H1 (cell line): ENCODE measurements around the gene RARA. TPM values are rescaled to one million over a fixed set of nuclear protein-coding genes. Genes with fewer than 3 reads are reported as not detected.

Source experiments
- CTCF ChIA-PET: fragments of 300-600 bp; sonication (Branson Sonifier 250); formaldehyde crosslinking; loops from one replicate; lab custom pipeline; 2021; ENCODE audit not compliant: partially characterized antibody; lab: Charles Lee
- POLR2A ChIA-PET: fragments of 300-600 bp; sonication (Branson Sonifier 250); formaldehyde crosslinking; loops from one replicate; lab custom pipeline; 2021; ENCODE audit warnings: inconsistent platforms; ENCODE audit not compliant: partially characterized antibody; lab: Charles Lee
- DNase-seq, 2 experiments: peaks; one replicate each; pipeline versions ENCODE4 v3.0.0 to v3.0.0-alpha.2; 2010 to 2022; ENCODE audit warnings: low spot score in 2 of 2, low read depth in 1 of 2, mixed read lengths in 1 of 2
- FAIRE-seq: peaks from 2 replicates; lab custom pipeline; 2011; peaks lifted over from hg19 to GRCh38; lab: Jason Lieb, UNC
- H2AFZ ChIP-seq: 2 replicates; pipeline ENCODE4 v1.8.1; 2012; ENCODE audit warnings: low read length, inconsistent platforms
- H2AK5ac ChIP-seq: 2 replicates; pipeline ENCODE4 v1.6.1; 2013; ENCODE audit warnings: low read depth, low read length
- H2BK120ac ChIP-seq: replicated peaks from 2 replicates; pipeline ENCODE3; 2013; ENCODE audit warnings: low read depth, low read length, inconsistent platforms
- H2BK12ac ChIP-seq: 2 replicates; pipeline ENCODE4 v1.6.1; 2013; ENCODE audit warnings: low read depth, low read length
- H2BK15ac ChIP-seq: 2 replicates; pipeline ENCODE4 v1.6.1; 2013; ENCODE audit warnings: low read length
- H2BK20ac ChIP-seq: 2 replicates; pipeline ENCODE4 v1.6.1; 2013; ENCODE audit warnings: low read length
- H2BK5ac ChIP-seq: 2 replicates; pipeline ENCODE4 v1.6.1; 2013; ENCODE audit warnings: low read depth, low read length
- H3K14ac ChIP-seq: 2 replicates; pipeline ENCODE4 v1.6.1; 2013; ENCODE audit warnings: inconsistent platforms; ENCODE audit not compliant: insufficient read length
- H3K18ac ChIP-seq: 2 replicates; pipeline ENCODE4 v1.6.1; 2013; ENCODE audit warnings: low read length; ENCODE audit errors: extremely low read depth
- H3K23ac ChIP-seq: 2 replicates; pipeline ENCODE4 v1.6.1; 2013; ENCODE audit warnings: inconsistent platforms; ENCODE audit not compliant: insufficient read length
- H3K23me2 ChIP-seq: 2 replicates; pipeline ENCODE4 v1.6.1; 2013; ENCODE audit warnings: low read depth, low read length
- H3K27ac ChIP-seq: 2 replicates; pipeline ENCODE4 v1.6.1; 2011; ENCODE audit warnings: low read depth, low read length, inconsistent platforms
- H3K27me3 ChIP-seq, 4 experiments: replicated peaks in 1 of 4; 1 replicate in 1 of 4; 2 replicates in 3 of 4; pipeline versions ENCODE4 v1.6.1 to v1.8.1; 2011 to 2013; ENCODE audit warnings: low read length in 3 of 4, mild to moderate bottlenecking in 3 of 4, inconsistent platforms in 2 of 4, mixed read lengths in 2 of 4, moderate library complexity in 1 of 4; ENCODE audit not compliant: control insufficient read depth in 3 of 4, insufficient read depth in 3 of 4; ENCODE audit errors: extremely low read depth in 1 of 4
- H3K36me3 ChIP-seq, 4 experiments: 2 replicates each; pipeline versions ENCODE4 v1.6.1 to v1.8.1; 2011 to 2013; ENCODE audit warnings: mild to moderate bottlenecking in 4 of 4, low read length in 3 of 4, moderate library complexity in 2 of 4, control low read depth in 1 of 4, inconsistent platforms in 1 of 4; ENCODE audit not compliant: insufficient read depth in 4 of 4, control insufficient read depth in 2 of 4
- H3K4ac ChIP-seq: replicated peaks from 2 replicates; pipeline ENCODE3; 2013; ENCODE audit warnings: low read length, low read depth, mixed read lengths, inconsistent platforms; ENCODE audit not compliant: insufficient read length
- H3K4me1 ChIP-seq, 4 experiments: replicated peaks in 1 of 4; 1 replicate in 1 of 4; 2 replicates in 3 of 4; pipeline versions ENCODE4 v1.6.1 to v1.8.1; 2011 to 2013; ENCODE audit warnings: low read length in 3 of 4, inconsistent platforms in 2 of 4, mixed read lengths in 1 of 4; ENCODE audit not compliant: insufficient read depth in 4 of 4, control insufficient read depth in 3 of 4
- H3K4me2 ChIP-seq, 2 experiments: 2 replicates each; pipeline versions ENCODE4 v1.6.1 to v1.8.1; 2011 to 2013; ENCODE audit warnings: low read depth in 2 of 2, low read length in 2 of 2, control low read depth in 1 of 2, inconsistent platforms in 1 of 2, mild to moderate bottlenecking in 1 of 2; ENCODE audit not compliant: insufficient read depth in 1 of 2
- H3K4me3 ChIP-seq, 4 experiments: fragments of 200-600, 300-600 bp in 1 of 4; sonication (generic), shearing (Covaris generic), sonication (Bioruptor Twin) in 1 of 4; 2 replicates each; pipeline versions ENCODE4 v1.5.1 to v1.8.1; 2011 to 2016; ENCODE audit warnings: low read length in 4 of 4, low read depth in 3 of 4, control low read depth in 2 of 4, inconsistent platforms in 2 of 4, mild to moderate bottlenecking in 2 of 4, mixed read lengths in 1 of 4, moderate library complexity in 1 of 4; ENCODE audit not compliant: insufficient read depth in 2 of 4; ENCODE audit errors: extremely low read depth in 1 of 4
- H3K56ac ChIP-seq: replicated peaks from 2 replicates; pipeline ENCODE3; 2013; ENCODE audit warnings: low read depth, mild to moderate bottlenecking, mixed read lengths, low read length, inconsistent platforms; ENCODE audit not compliant: insufficient read length
- H3K79me1 ChIP-seq: 2 replicates; pipeline ENCODE4 v1.6.1; 2013; ENCODE audit warnings: low read depth, low read length, control low read depth
- H3K79me2 ChIP-seq, 2 experiments: 2 replicates each; pipeline versions ENCODE4 v1.6.1 to v1.8.1; 2012 to 2013; ENCODE audit warnings: low read length in 2 of 2, mild to moderate bottlenecking in 2 of 2, inconsistent platforms in 1 of 2; ENCODE audit not compliant: insufficient read depth in 2 of 2, control insufficient read depth in 1 of 2
- H3K9ac ChIP-seq, 4 experiments: replicated peaks in 1 of 4; 1 replicate in 1 of 4; 2 replicates in 3 of 4; pipeline versions ENCODE4 v1.6.1 to v1.8.1; 2011 to 2013; ENCODE audit warnings: low read depth in 3 of 4, low read length in 3 of 4, control low read depth in 2 of 4, mild to moderate bottlenecking in 2 of 4, moderate library complexity in 2 of 4, inconsistent platforms in 1 of 4; ENCODE audit errors: extremely low read depth in 1 of 4
- H3K9me3 ChIP-seq, 2 experiments: 2 replicates each; pipeline versions ENCODE4 v1.6.1 to v1.8.1; 2012 to 2013; ENCODE audit warnings: mild to moderate bottlenecking in 2 of 2, moderate library complexity in 2 of 2, control low read depth in 1 of 2, inconsistent platforms in 1 of 2, low read depth in 1 of 2, low read length in 1 of 2, mixed read lengths in 1 of 2; ENCODE audit not compliant: insufficient read depth in 2 of 2
- H4K20me1 ChIP-seq, 2 experiments: replicated peaks in 1 of 2; 2 replicates each; pipeline versions ENCODE3 to v1.8.1; 2011 to 2013; ENCODE audit warnings: inconsistent platforms in 2 of 2, low read length in 2 of 2, mild to moderate bottlenecking in 1 of 2; ENCODE audit not compliant: insufficient read depth in 2 of 2, control insufficient read depth in 1 of 2
- H4K5ac ChIP-seq: 2 replicates; pipeline ENCODE4 v1.6.1; 2013; ENCODE audit warnings: low read length, low read depth, mixed read lengths, inconsistent platforms; ENCODE audit not compliant: insufficient read length
- H4K8ac ChIP-seq: 2 replicates; pipeline ENCODE4 v1.8.0; 2013; ENCODE audit warnings: mild to moderate bottlenecking, moderate library complexity, low read length, inconsistent platforms; ENCODE audit not compliant: insufficient read depth; ENCODE audit errors: extremely low read depth
- H4K91ac ChIP-seq: replicated peaks from 2 replicates; pipeline ENCODE3; 2013; ENCODE audit warnings: low read length, mixed read lengths, inconsistent platforms; ENCODE audit not compliant: insufficient read length
- BRCA1 ChIP-seq: IDR thresholded peaks from 2 replicates; pipeline ENCODE4 v1.6.1; 2012; ENCODE audit warnings: low read depth, low read length, improper control_type of control experiment
- CTCF ChIP-seq, 3 experiments: IDR thresholded peaks; 1 replicate in 2 of 3; 2 replicates in 1 of 3; pipeline versions ENCODE4 v1.5.1 to v1.6.1; 2011; ENCODE audit warnings: low read length in 3 of 3, mild to moderate bottlenecking in 3 of 3, inconsistent platforms in 2 of 3, low read depth in 1 of 3, moderate library complexity in 1 of 3; ENCODE audit not compliant: insufficient read depth in 1 of 3; ENCODE audit errors: control extremely low read depth in 1 of 3
- POLR2A ChIP-seq, 2 experiments: IDR thresholded peaks; 1 replicate in 1 of 2; 2 replicates in 1 of 2; pipeline ENCODE4 v1.6.1; 2011; ENCODE audit warnings: low read depth in 2 of 2, low read length in 2 of 2, mild to moderate bottlenecking in 2 of 2; ENCODE audit errors: control extremely low read depth in 1 of 2
- RAD21 ChIP-seq, 2 experiments: IDR thresholded peaks in 1 of 2; conservative IDR thresholded peaks in 1 of 2; 2 replicates each; pipeline ENCODE4 v1.6.1; 2011; ENCODE audit warnings: low read depth in 2 of 2, low read length in 2 of 2, improper control_type of control experiment in 1 of 2, inconsistent platforms in 1 of 2, mild to moderate bottlenecking in 1 of 2, moderate library complexity in 1 of 2
- RXRA ChIP-seq: IDR thresholded peaks from 2 replicates; pipeline ENCODE4 v1.6.1; 2011; ENCODE audit warnings: low read depth, mild to moderate bottlenecking, low read length, moderate library complexity; ENCODE audit not compliant: insufficient read depth
- TAF7 ChIP-seq: optimal IDR thresholded peaks from 2 replicates; pipeline ENCODE3; 2011; ENCODE audit warnings: low read depth, mild to moderate bottlenecking, inconsistent platforms, low read length, moderate library complexity, borderline replicate concordance
- WGBS, 2 experiments: shearing (Covaris generic) in 1 of 2; methylation state at CpG; one replicate each; pipeline versions ENCODE4 v1.1.6 to v1.1.7; 2013 to 2015; ENCODE audit warnings: low lambda C conversion rate in 2 of 2, mixed read lengths in 2 of 2, inconsistent platforms in 1 of 2, low coverage in 1 of 2, missing lambda C conversion rate in 1 of 2; ENCODE audit not compliant: insufficient replicate concordance in 2 of 2, insufficient coverage in 1 of 2, insufficient read length in 1 of 2; ENCODE audit errors: extremely low coverage in 1 of 2, missing lambda C conversion rate in 1 of 2; 5-methylcytosine and 5-hydroxymethylcytosine counted together
- polyA plus RNA-seq, 7 experiments: library from polyadenylated mRNA; depleted of rRNA in 3 of 7; stranded (reverse) in 5 of 7; unstranded in 2 of 7; fragments of >200 nt in 5 of 7; fragments of 200-250 nt in 2 of 7; gene quantifications; 1 replicate in 5 of 7; 2 replicates in 1 of 7; 4 replicates in 1 of 7; pipeline versions ENCODE4 v1.2.1 to v1.2.3, GENCODE V29; 2011 to 2013; ENCODE audit warnings: missing spikeins in 2 of 7, mixed read lengths in 2 of 7
- total RNA-seq: library from RNA; stranded (reverse); fragmentation: NEBNext Ultra II Directional; extraction: Animal tissue kit (Norgen Biotek cat#: 25700); gene quantifications from 2 replicates; pipeline ENCODE4 v1.2.1, GENCODE V29; 2021

The RARA gene
- total and polyA plus RNA-seq, 2 of the 8 experiments (the other 6 are each of a cell fraction or from before 2014, with no cell fraction given), result 4.4 to 16.5 TPM

DNA sequence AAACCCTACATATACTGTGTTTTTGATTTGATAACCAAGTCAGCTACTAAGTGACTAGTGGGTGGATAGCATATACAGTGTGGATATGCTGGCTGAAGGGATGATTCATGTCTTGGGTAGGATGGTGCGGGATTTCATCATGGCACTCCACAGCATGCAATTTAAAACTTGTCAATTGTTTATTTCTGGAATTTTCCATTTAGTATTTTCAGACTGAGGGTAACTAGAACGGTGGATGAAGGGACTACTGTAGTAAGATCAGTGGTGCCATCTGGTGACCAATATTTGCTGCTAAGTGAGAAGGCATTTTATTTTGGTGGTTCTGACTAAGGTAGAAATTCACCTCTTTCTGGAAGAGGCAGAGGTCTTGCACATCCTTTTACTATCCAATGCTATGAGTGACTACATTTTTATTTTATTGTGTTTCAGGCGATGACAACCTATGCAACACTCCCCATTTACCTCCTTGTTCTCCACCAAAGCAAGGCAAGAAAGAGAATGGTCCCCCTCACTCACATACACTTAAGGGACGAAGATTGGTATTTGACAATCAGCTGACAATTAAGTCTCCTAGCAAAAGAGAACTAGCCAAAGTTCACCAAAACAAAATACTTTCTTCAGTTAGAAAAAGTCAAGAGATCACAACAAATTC is 18.2 kb upstream of the RARA start:
- H3K9ac ChIP-seq, result no peak overlapping the region
- H3K27me3 ChIP-seq, result no peaks in the 10 kb centered on the region
- H2BK15ac ChIP-seq, result no peak overlapping the region
- FAIRE-seq (no peak), DNase-seq (no peak)
- peaks cover 19 to 62% (median 47%) of the 10 kb centered on the region in 4 experiments for H3K36me3 ChIP-seq
- no peaks in the 10 kb centered on the region for H3K9me3 ChIP-seq
- ChIA-PET CTCF (interaction anchor here (0.5 to 4.2 kb wide), 21 partner anchors 8 to 243 kb away, joined by 3 to 25 read pairs (median 4); partner anchors contain the start of gene WIPF2), POLR2A (interaction anchor here (1.0 to 31.2 kb wide), 4 partner anchors 17 to 61 kb away, joined by 4 to 570 read pairs (median 279); partner anchors contain the start of genes GJD3 and RARA)
- no peak overlapping the region for H4K5ac ChIP-seq
- H3K27ac ChIP-seq, result no peak overlapping the region
- TF ChIP-seq CTCF (IDR thresholded peaks at IDR 0.05; ENCODE audit: control extremely low read depth in 1 of 3, insufficient read depth in 1 of 3, low read depth in 1 of 3, low read length in 3 of 3), result peak in 2 of 3 experiments; percentile 42 to 53; a peak in 2 of 4 replicates
- TF ChIP-seq TAF7, result no peak
- peak in 1 of 2 experiments; percentile 43; a peak in 1 of 3 replicates for TF ChIP-seq POLR2A (IDR thresholded peaks at IDR 0.05; ENCODE audit: control extremely low read depth in 1 of 2, low read depth in 2 of 2, low read length in 2 of 2)
- TF ChIP-seq RAD21 (IDR thresholded peaks at IDR 0.05 in 1 of 2, conservative IDR thresholded peaks at IDR 0.05 in 1 of 2; ENCODE audit: low read depth in 2 of 2, low read length in 2 of 2), result peak; percentile 51 to 67
- TF ChIP-seq RXRA, result no peak
- no peak for TF ChIP-seq BRCA1
- no peak overlapping the region for H4K8ac ChIP-seq
- no peak overlapping the region for H2BK12ac ChIP-seq
- H3K4me1 ChIP-seq, result peaks cover 0 to 6% (median 5%) of the 10 kb centered on the region in 4 experiments; a peak in 5 of 7 replicates
- H3K79me2 ChIP-seq, result peaks cover 6 to 38% of the 10 kb centered on the region in 2 experiments; a peak in 3 of 4 replicates
- H3K14ac ChIP-seq, result no peak overlapping the region
- H3K4me3 ChIP-seq, result no peak overlapping the region
- no peak overlapping the region for H3K56ac ChIP-seq
- H3K79me1 ChIP-seq, result no peaks in the 10 kb centered on the region; the same call in 1 of the 2 replicates
- no peak overlapping the region for H3K23ac ChIP-seq
- no peak overlapping the region for H2BK20ac ChIP-seq
- H2BK5ac ChIP-seq, result no peak overlapping the region
- peaks cover 3 to 8% of the 10 kb centered on the region in 2 experiments for H4K20me1 ChIP-seq
- no peak overlapping the region for H2BK120ac ChIP-seq
- H4K91ac ChIP-seq, result no peak overlapping the region
- no peak overlapping the region; a peak in 1 of 4 replicates for H3K4me2 ChIP-seq
- H3K4ac ChIP-seq, result no peak overlapping the region
- H2AFZ ChIP-seq, result no peak overlapping the region
- 84% methylated on average over 4 of the region's 4 CpGs; no CpG with 5 or more reads in 1 of the 2 experiments for WGBS, 2 experiments
- H2AK5ac ChIP-seq, result no peak overlapping the region
- H3K23me2 ChIP-seq, result no peaks in the 10 kb centered on the region
- H3K18ac ChIP-seq, result no peak overlapping the region
